Measurements from ENCODE around the gene ACAP1.

The ACAP1 gene

DNA sequence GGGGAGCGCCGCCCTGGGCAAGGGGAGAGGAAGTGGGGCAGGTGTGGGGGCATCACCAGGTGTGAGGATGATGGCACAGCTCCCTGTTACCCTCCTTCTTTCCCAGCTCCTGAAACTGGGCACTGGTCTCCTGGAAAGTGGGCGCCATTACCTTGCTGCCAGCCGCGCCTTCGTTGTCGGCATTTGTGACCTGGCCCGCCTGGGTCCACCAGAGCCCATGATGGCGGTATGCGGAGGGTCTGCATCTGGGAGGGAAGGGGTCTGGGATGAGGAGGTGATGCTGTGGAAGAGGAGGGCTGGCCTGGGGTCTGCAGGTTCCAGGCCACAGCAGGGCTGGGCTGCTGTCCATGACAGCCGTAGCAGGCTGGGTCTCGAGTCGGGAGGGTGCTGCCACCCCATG, 5.5 kb downstream of the ACAP1 start:
- Histone ChIP-seq H3K9me3 (ENCODE audit: low read depth, low read length) (no peaks in the 10 kb centered on the region), H3K9ac (ENCODE audit: insufficient read length) (no peak overlapping the region), H3K27ac (no peak overlapping the region), H3K4me3 (no peak overlapping the region), H3K36me3 (ENCODE audit: insufficient read depth, low read length) (no peaks in the 10 kb centered on the region)
- no peak for DNase-seq (ENCODE audit: low read depth, low spot score)
- TF ChIP-seq FOXP2 (optimal IDR thresholded peaks at IDR 0.05; ENCODE audit: control extremely low read depth, extremely low read length, insufficient read depth) = no peak
- TF ChIP-seq EZH2 (IDR thresholded peaks at IDR 0.05) = no peak
- TF ChIP-seq POLR2AphosphoS5 (IDR thresholded peaks at IDR 0.05; ENCODE audit: borderline replicate concordance, low read depth, low read length) = no peak

- H3K9ac ChIP-seq (ENCODE audit: insufficient read length) = no peak overlapping the region
- H3K4me3 ChIP-seq = no peak overlapping the region
- no peak overlapping the region for H3K27ac ChIP-seq
- DNase-seq (ENCODE audit: low read depth, low spot score) = no peak
- H3K9me3 ChIP-seq (ENCODE audit: low read depth, low read length) = no peaks in the 10 kb centered on the region
- H3K36me3 ChIP-seq (ENCODE audit: insufficient read depth, low read length) = no peaks in the 10 kb centered on the region
- TF ChIP-seq POLR2AphosphoS5 (IDR thresholded peaks at IDR 0.05; ENCODE audit: borderline replicate concordance, low read depth, low read length) (no peak), FOXP2 (optimal IDR thresholded peaks at IDR 0.05; ENCODE audit: control extremely low read depth, extremely low read length, insufficient read depth) (no peak), EZH2 (IDR thresholded peaks at IDR 0.05) (no peak)
These were observed 6.9 kb downstream of the ACAP1 start for GRCh38 chr17:7343250-7343649.

- DNase-seq (ENCODE audit: low read depth, low spot score) = no peak
- no peaks in the 10 kb centered on the region for H3K9me3 ChIP-seq (ENCODE audit: low read depth, low read length)
- H3K9ac ChIP-seq (ENCODE audit: insufficient read length) = no peak overlapping the region
- TF ChIP-seq POLR2AphosphoS5 (IDR thresholded peaks at IDR 0.05; ENCODE audit: borderline replicate concordance, low read depth, low read length) = no peak
- TF ChIP-seq FOXP2 (optimal IDR thresholded peaks at IDR 0.05; ENCODE audit: control extremely low read depth, extremely low read length, insufficient read depth) = no peak
- no peak for TF ChIP-seq EZH2 (IDR thresholded peaks at IDR 0.05)
- H3K36me3 ChIP-seq (ENCODE audit: insufficient read depth, low read length) = no peaks in the 10 kb centered on the region
- no peak overlapping the region for H3K27ac ChIP-seq
- H3K4me3 ChIP-seq = no peak overlapping the region
These were observed 10.7 kb downstream of the ACAP1 start for GRCh38 chr17:7346761-7347614.

GRCh38 chr17:7347630-7348477, 11.5 kb downstream of the ACAP1 start:
- no peak for DNase-seq (ENCODE audit: low read depth, low spot score)
- Histone ChIP-seq H3K36me3 (ENCODE audit: insufficient read depth, low read length) (no peaks in the 10 kb centered on the region), H3K9me3 (ENCODE audit: low read depth, low read length) (no peaks in the 10 kb centered on the region), H3K4me3 (no peak overlapping the region), H3K27ac (no peak overlapping the region), H3K9ac (ENCODE audit: insufficient read length) (no peak overlapping the region)
- TF ChIP-seq POLR2AphosphoS5 (IDR thresholded peaks at IDR 0.05; ENCODE audit: borderline replicate concordance, low read depth, low read length) (no peak), EZH2 (IDR thresholded peaks at IDR 0.05) (no peak), FOXP2 (optimal IDR thresholded peaks at IDR 0.05; ENCODE audit: control extremely low read depth, extremely low read length, insufficient read depth) (no peak)

GRCh38 chr17:7348478-7349242, 12.3 kb downstream of the ACAP1 start:
- no peaks in the 10 kb centered on the region for H3K9me3 ChIP-seq (ENCODE audit: low read depth, low read length)
- no peak overlapping the region for H3K4me3 ChIP-seq
- no peak for TF ChIP-seq FOXP2 (optimal IDR thresholded peaks at IDR 0.05; ENCODE audit: control extremely low read depth, extremely low read length, insufficient read depth)
- no peak for TF ChIP-seq EZH2 (IDR thresholded peaks at IDR 0.05)
- TF ChIP-seq POLR2AphosphoS5 (IDR thresholded peaks at IDR 0.05; ENCODE audit: borderline replicate concordance, low read depth, low read length) = no peak
- no peak for DNase-seq (ENCODE audit: low read depth, low spot score)
- H3K27ac ChIP-seq = no peak overlapping the region
- H3K36me3 ChIP-seq (ENCODE audit: insufficient read depth, low read length) = no peaks in the 10 kb centered on the region
- no peak overlapping the region for H3K9ac ChIP-seq (ENCODE audit: insufficient read length)

- Histone ChIP-seq H3K9me3 (ENCODE audit: low read depth, low read length) (no peaks in the 10 kb centered on the region), H3K9ac (ENCODE audit: insufficient read length) (peak within 1 kb of the TSS; percentile 81), H3K27ac (peak within 1 kb of the TSS; percentile 67; the same call in 1 of the 2 replicates), H3K4me3 (peak within 1 kb of the TSS; percentile 95), H3K36me3 (ENCODE audit: insufficient read depth, low read length) (no peaks in the 10 kb centered on the region)
- no peak for DNase-seq (ENCODE audit: low read depth, low spot score)
- no peak for TF ChIP-seq POLR2AphosphoS5 (IDR thresholded peaks at IDR 0.05; ENCODE audit: borderline replicate concordance, low read depth, low read length)
- no peak for TF ChIP-seq FOXP2 (optimal IDR thresholded peaks at IDR 0.05; ENCODE audit: control extremely low read depth, extremely low read length, insufficient read depth)
- TF ChIP-seq EZH2 (IDR thresholded peaks at IDR 0.05) = no peak
These were observed 15.6 kb downstream of the ACAP1 start, which contains the start of gene KCTD11 for GRCh38 chr17:7351665-7352502. Gene KCTD11, plus strand, starts transcription at chr17:7352162.

DNA sequence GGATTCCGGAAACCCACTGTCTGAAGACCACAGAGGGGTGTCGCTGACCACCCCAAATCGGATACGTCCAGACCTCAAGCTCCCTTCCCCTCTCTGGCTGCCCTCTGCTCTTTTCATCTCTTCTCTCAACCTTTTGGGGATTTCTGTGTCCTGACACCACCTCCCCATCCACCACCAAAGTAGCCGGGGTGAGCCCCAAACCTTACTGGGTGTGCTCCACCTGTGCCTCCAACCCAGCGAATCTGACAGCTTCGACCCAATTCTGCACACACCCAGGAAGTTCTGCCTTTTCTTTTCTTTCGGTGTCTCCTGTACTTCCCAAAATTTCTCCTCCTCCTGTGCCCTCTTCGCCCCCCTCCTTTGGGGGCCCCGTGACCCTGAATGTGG, 16.2 kb downstream of the ACAP1 start:
- no peak for DNase-seq (ENCODE audit: low read depth, low spot score)
- H3K9ac ChIP-seq (ENCODE audit: insufficient read length) = no peak overlapping the region
- H3K27ac ChIP-seq = no peak overlapping the region
- TF ChIP-seq EZH2 (IDR thresholded peaks at IDR 0.05) = no peak
- TF ChIP-seq FOXP2 (optimal IDR thresholded peaks at IDR 0.05; ENCODE audit: control extremely low read depth, extremely low read length, insufficient read depth) = no peak
- TF ChIP-seq POLR2AphosphoS5 (IDR thresholded peaks at IDR 0.05; ENCODE audit: borderline replicate concordance, low read depth, low read length) = no peak
- no peaks in the 10 kb centered on the region for H3K36me3 ChIP-seq (ENCODE audit: insufficient read depth, low read length)
- H3K9me3 ChIP-seq (ENCODE audit: low read depth, low read length) = no peaks in the 10 kb centered on the region
- H3K4me3 ChIP-seq = peak overlapping the region; percentile 95

Data from SK-N-MC (cell line).